Lower leg skin (tissue), 3 donors: ENCODE results near the gene CLK1.

Source experiments
- CTCF ChIP-seq, 3 donors: fragments of 450-650 bp; IDR thresholded peaks; one replicate each; pipeline ENCODE4 v1.5.1; 2016; ENCODE audit warnings: antibody characterized with exemption in 3 of 3, mild to moderate bottlenecking in 3 of 3, moderate library complexity in 2 of 3
- POLR2A ChIP-seq, 2 donors: fragments of 450-650 bp; IDR thresholded peaks; one replicate each; pipeline ENCODE4 v1.6.1; 2016 to 2017; ENCODE audit warnings: antibody characterized with exemption in 2 of 2, mild to moderate bottlenecking in 1 of 2, moderate library complexity in 1 of 2

GRCh38 chr2:200839513-200839912, 24.9 kb downstream of the CLK1 start:
- TF ChIP-seq CTCF (IDR thresholded peaks at IDR 0.05) (no peak), POLR2A (IDR thresholded peaks at IDR 0.05) (no peak)
